HUES48 (cell line): ENCODE results near the gene HTT.
"Not testable (repeated sequence)": the region's sequence is repeated elsewhere in the genome, so short reads cannot be mapped to it uniquely, and the experiment has no call there.

Experiments used
- H3K27ac ChIP-seq: one replicate; pipeline ENCODE4 v1.7.0; 2013; ENCODE audit warnings: low read depth, low read length, inconsistent platforms
- H3K27me3 ChIP-seq: 2 replicates; pipeline ENCODE4 v1.6.1; 2013; ENCODE audit warnings: mild to moderate bottlenecking, low read length; ENCODE audit not compliant: control insufficient read depth, insufficient read depth
- H3K36me3 ChIP-seq: 2 replicates; pipeline ENCODE4 v1.6.1; 2013; ENCODE audit warnings: low read length; ENCODE audit not compliant: control insufficient read depth, insufficient read depth
- H3K4me1 ChIP-seq: 2 replicates; pipeline ENCODE4 v1.6.1; 2013; ENCODE audit warnings: mild to moderate bottlenecking, low read length; ENCODE audit not compliant: control insufficient read depth, insufficient read depth
- H3K4me3 ChIP-seq: 2 replicates; pipeline ENCODE4 v1.5.1; 2013; ENCODE audit warnings: mild to moderate bottlenecking, low read depth, low read length
- H3K9ac ChIP-seq: 2 replicates; pipeline ENCODE4 v1.6.1; 2013; ENCODE audit warnings: mild to moderate bottlenecking, low read depth, low read length, moderate library complexity
- H3K9me3 ChIP-seq: 2 replicates; pipeline ENCODE4 v1.6.1; 2013; ENCODE audit warnings: low read length; ENCODE audit not compliant: control insufficient read depth, insufficient read depth

HTT gene

DNA sequence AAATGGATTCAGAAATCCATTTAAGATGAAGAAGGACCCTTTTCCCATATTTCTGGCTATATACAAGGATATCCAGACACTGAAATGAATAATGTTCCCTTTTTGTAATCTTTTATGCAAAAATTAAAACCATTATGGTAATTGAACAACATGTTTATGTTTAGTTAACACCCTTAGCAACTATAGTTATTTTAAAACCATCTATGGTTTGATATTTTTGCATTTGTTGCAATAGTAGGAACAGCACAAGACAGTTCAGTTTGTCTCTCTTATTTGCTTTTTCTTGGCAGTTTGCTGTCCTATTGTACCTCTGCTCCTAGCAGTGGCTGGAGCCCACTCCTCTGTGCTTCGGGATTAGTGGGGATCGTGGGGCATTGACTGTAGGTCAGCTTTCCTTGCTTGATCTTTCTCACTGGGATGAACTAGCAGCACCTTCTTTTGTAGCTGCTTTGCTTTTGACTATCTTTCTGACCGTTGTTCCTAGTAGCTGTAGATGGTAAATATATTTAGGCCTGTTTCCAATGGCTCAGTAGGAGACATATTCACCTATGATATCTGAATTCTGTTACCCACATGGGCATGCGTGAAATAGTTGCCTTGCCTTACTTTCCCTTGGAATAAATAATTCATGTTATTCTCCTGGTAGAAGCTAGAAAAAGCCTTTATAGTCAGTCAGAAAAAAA is 12.8 kb downstream of the HTT start:
- no peaks in the 10 kb centered on the region for H3K9me3 ChIP-seq
- H3K36me3 ChIP-seq: peaks cover 40% of the 10 kb centered on the region
- H3K27me3 ChIP-seq: no peaks in the 10 kb centered on the region
- no peak overlapping the region for H3K27ac ChIP-seq
- H3K4me3 ChIP-seq: no peak overlapping the region
- H3K9ac ChIP-seq: no peak overlapping the region
- H3K4me1 ChIP-seq: no peaks in the 10 kb centered on the region

- Histone ChIP-seq H3K9ac (no peak overlapping the region), H3K4me3 (no peak overlapping the region), H3K36me3 (peaks cover 61% of the 10 kb centered on the region), H3K9me3 (no peaks in the 10 kb centered on the region), H3K4me1 (no peaks in the 10 kb centered on the region), H3K27ac (no peak overlapping the region), H3K27me3 (no peaks in the 10 kb centered on the region)
These were observed 17.0 kb downstream of the HTT start for GRCh38 chr4:3091464-3091863.

DNA sequence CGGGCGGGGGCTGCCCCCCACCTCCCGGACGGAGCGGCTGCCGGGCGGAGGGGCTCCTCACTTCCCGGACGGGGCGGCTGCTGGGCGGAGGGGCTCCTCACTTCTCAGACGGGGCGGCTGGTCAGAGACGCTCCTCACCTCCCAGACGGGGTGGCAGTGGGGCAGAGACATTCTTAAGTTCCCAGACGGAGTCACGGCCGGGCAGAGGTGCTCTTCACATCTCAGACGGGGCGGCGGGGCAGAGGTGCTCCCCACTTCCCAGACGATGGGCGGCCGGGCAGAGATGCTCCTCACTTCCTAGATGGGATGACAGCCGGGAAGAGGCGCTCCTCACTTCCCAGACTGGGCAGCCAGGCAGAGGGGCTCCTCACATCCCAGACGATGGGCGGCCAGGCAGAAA is 20.2 kb downstream of the HTT start:
- not testable (repeated sequence) for H3K9ac ChIP-seq, H3K9me3 ChIP-seq, H3K4me3 ChIP-seq, H3K27ac ChIP-seq, H3K4me1 ChIP-seq, H3K27me3 ChIP-seq
- peaks cover 65% of the 10 kb centered on the region for H3K36me3 ChIP-seq

DNA sequence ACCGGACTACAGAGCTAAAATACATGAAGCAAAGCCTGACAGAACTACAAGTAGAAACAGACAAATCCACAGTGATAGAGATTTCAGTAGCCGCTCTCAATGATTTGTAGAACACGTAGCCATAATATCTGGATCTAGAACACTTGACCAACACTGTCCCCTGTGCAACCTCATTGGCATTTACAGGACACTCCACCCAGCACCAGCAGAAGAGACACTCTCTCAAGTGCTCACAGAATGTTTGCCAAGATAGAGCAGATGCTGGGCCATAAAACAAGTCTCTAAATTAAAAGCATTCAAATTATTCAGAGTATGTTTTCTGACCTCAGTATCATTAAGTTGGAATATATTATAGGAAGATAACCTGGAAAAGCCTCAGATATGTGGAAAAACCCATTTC is 21.7 kb downstream of the HTT start:
- Histone ChIP-seq H3K9me3 (no peaks in the 10 kb centered on the region), H3K27me3 (no peaks in the 10 kb centered on the region), H3K36me3 (peaks cover 65% of the 10 kb centered on the region), H3K4me3 (no peak overlapping the region), H3K9ac (no peak overlapping the region), H3K4me1 (no peaks in the 10 kb centered on the region), H3K27ac (no peak overlapping the region)

GRCh38 chr4:3098346-3098745 is 23.9 kb downstream of the HTT start:
- H3K9me3 ChIP-seq: no peaks in the 10 kb centered on the region
- peaks cover 67% of the 10 kb centered on the region for H3K36me3 ChIP-seq
- H3K27me3 ChIP-seq: no peaks in the 10 kb centered on the region

GRCh38 chr4:3106339-3107186 is 32.1 kb downstream of the HTT start:
- Histone ChIP-seq H3K9me3 (no peaks in the 10 kb centered on the region), H3K4me1 (no peaks in the 10 kb centered on the region), H3K27me3 (no peaks in the 10 kb centered on the region), H3K36me3 (peaks cover 79% of the 10 kb centered on the region), H3K27ac (peak overlapping the region; percentile 34), H3K9ac (no peak overlapping the region), H3K4me3 (no peak overlapping the region)

More at GRCh38 chr4:3098346-3098745, 23.9 kb downstream of the HTT start:
- Histone ChIP-seq H3K4me3 (no peak overlapping the region), H3K9ac (no peak overlapping the region), H3K27ac (no peak overlapping the region), H3K4me1 (no peaks in the 10 kb centered on the region)

DNA sequence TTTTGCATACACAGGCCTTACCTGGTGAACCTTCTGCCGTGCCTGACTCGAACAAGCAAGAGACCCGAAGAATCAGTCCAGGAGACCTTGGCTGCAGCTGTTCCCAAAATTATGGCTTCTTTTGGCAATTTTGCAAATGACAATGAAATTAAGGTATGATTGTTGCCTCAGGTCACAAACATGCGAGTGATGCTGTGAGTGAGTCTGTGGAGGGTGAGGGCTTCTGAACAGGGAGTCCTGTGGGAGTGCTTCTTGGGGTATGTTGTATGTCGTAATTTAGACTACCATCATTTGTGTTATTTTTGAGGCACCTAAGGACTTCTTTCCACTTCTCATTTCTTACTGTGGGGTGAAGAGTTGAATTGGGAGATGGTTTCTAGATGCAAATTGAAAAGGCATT is 32.8 kb downstream of the HTT start:
- no peak overlapping the region for H3K4me3 ChIP-seq
- H3K9me3 ChIP-seq: no peaks in the 10 kb centered on the region
- no peaks in the 10 kb centered on the region for H3K27me3 ChIP-seq
- H3K27ac ChIP-seq: peak overlapping the region; percentile 21
- H3K9ac ChIP-seq: no peak overlapping the region
- no peaks in the 10 kb centered on the region for H3K4me1 ChIP-seq
- peaks cover 80% of the 10 kb centered on the region for H3K36me3 ChIP-seq

DNA sequence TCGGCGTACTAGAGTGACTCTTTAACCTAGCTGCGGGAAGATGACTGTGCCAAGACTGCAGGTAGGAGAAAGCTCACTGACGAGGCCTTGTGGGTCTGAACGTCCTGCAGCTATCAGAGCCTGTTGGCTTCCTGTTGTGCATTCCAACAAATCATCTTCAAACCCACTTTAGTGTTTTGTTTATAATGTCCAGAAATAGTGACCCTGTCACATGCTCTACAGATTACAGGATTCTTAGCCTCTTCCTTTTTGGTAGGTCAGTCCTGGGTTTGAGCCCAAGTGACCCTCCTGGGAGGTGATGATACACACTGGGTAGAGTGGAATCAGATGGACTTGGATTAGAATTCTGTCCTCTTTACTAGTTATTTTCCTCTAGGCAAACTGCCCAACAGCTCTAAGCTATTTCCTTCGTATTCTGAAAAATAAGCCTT is 33.2 kb downstream of the HTT start:
- H3K36me3 ChIP-seq: peaks cover 80% of the 10 kb centered on the region
- no peak overlapping the region for H3K27ac ChIP-seq
- no peaks in the 10 kb centered on the region for H3K27me3 ChIP-seq
- no peak overlapping the region for H3K4me3 ChIP-seq
- H3K4me1 ChIP-seq: no peaks in the 10 kb centered on the region
- no peaks in the 10 kb centered on the region for H3K9me3 ChIP-seq
- no peak overlapping the region for H3K9ac ChIP-seq

GRCh38 chr4:3108211-3108610 is 33.7 kb downstream of the HTT start:
- H3K9ac ChIP-seq: no peak overlapping the region
- H3K9me3 ChIP-seq: no peaks in the 10 kb centered on the region
- H3K4me1 ChIP-seq: no peaks in the 10 kb centered on the region
- no peaks in the 10 kb centered on the region for H3K27me3 ChIP-seq
- H3K36me3 ChIP-seq: peaks cover 83% of the 10 kb centered on the region
- H3K27ac ChIP-seq: no peak overlapping the region
- H3K4me3 ChIP-seq: no peak overlapping the region

GRCh38 chr4:3111461-3111860 is 37.0 kb downstream of the HTT start:
- H3K4me1 ChIP-seq: no peaks in the 10 kb centered on the region
- H3K36me3 ChIP-seq: peaks cover 89% of the 10 kb centered on the region
- H3K27ac ChIP-seq: no peak overlapping the region
- H3K27me3 ChIP-seq: no peaks in the 10 kb centered on the region
- H3K9me3 ChIP-seq: no peaks in the 10 kb centered on the region
- H3K4me3 ChIP-seq: no peak overlapping the region
- no peak overlapping the region for H3K9ac ChIP-seq

DNA sequence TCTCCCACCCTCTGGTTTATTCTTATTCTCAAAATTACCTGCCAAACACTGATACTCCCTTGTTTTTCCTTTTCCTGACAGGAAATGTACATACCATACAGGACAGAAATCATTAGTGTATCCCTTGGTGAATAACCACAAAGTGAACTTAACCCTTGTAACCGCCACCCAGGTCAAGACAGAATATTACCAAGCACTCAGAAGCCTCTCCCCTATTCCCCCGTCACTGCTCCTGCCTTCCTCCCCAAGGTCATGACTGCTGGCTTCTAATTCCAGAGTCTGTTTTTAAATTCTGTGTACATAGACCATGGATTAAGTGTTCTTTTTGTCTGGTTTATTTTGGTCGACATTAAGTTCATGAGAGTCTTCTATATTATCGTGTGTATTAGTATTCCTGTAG is 37.7 kb downstream of the HTT start:
- Histone ChIP-seq H3K9me3 (no peaks in the 10 kb centered on the region), H3K4me3 (no peak overlapping the region), H3K4me1 (no peaks in the 10 kb centered on the region), H3K27me3 (no peaks in the 10 kb centered on the region), H3K36me3 (peaks cover 91% of the 10 kb centered on the region), H3K9ac (no peak overlapping the region), H3K27ac (no peak overlapping the region)
